IgD-negative memory B cell (primary cell): ENCODE results near the gene KEL. TPM values are rescaled to one million over a fixed set of nuclear protein-coding genes. Genes with fewer than 3 reads are reported as not detected.
A peak's percentile ranks its signal among the peaks of the same experiment; 100 is the strongest.

Source experiments
- H3K27ac Mint-ChIP-seq, 3 donors: one replicate each; pipeline ENCODE4 v1.8.0; 2020 to 2022; ENCODE audit warnings: mild to moderate bottlenecking in 3 of 3, mixed read lengths in 3 of 3, moderate library complexity in 1 of 3
- H3K27me3 Mint-ChIP-seq: one replicate; pipeline ENCODE4 v1.8.0; 2021; ENCODE audit warnings: mixed read lengths
- H3K36me3 Mint-ChIP-seq: one replicate; pipeline ENCODE4 v1.8.0; 2020; ENCODE audit warnings: mild to moderate bottlenecking, mixed read lengths
- H3K4me1 Mint-ChIP-seq, 3 donors: one replicate each; pipeline ENCODE4 v1.8.0; 2020 to 2022; ENCODE audit warnings: mixed read lengths in 3 of 3, mild to moderate bottlenecking in 1 of 3
- H3K4me3 Mint-ChIP-seq, 4 donors: one replicate each; pipeline ENCODE4 v1.8.0; 2020 to 2022; ENCODE audit warnings: mild to moderate bottlenecking in 4 of 4, mixed read lengths in 4 of 4, moderate library complexity in 3 of 4
- H3K9me3 Mint-ChIP-seq, 3 donors: one replicate each; pipeline ENCODE4 v1.8.0; 2020 to 2021; ENCODE audit warnings: mixed read lengths in 3 of 3, mild to moderate bottlenecking in 1 of 3
- polyA plus RNA-seq: library from polyadenylated mRNA; unstranded; fragments of 300-500 nt; fragmentation: Illumina TruSeq; gene quantifications from one replicate; pipeline ENCODE4 v1.2.3, GENCODE V29; 2021

The KEL gene
- polyA plus RNA-seq, 1 donor from 2014 or later = not detected

DNA sequence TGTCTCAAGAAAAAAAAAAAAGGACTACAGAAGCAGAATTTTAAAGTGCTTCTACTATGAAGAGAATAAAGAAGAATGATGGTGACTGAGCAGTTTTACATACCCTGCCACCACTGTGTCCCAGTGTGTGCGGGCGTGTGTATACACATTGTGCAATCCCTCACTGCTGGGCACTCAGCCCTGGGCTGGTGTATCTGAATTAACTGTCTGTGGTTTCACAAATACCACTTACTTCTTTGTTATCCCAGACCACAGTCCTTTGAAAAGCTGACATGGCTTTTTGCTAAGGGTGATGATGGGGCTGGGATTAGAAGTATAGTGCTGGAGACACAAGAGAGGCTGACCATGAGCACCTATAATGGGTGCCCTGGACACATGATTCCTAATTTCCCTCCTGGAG lies 55.5 kb downstream of the KEL start:
- H3K4me3 Mint-ChIP-seq = no peak overlapping the region
- no peak overlapping the region for H3K27ac Mint-ChIP-seq
- H3K9me3 Mint-ChIP-seq = peaks cover 2 to 8% (median 6%) of the 10 kb centered on the region in 3 donors
- peaks cover 6% of the 10 kb centered on the region for H3K27me3 Mint-ChIP-seq
- no peaks in the 10 kb centered on the region for H3K4me1 Mint-ChIP-seq
- no peaks in the 10 kb centered on the region for H3K36me3 Mint-ChIP-seq

DNA sequence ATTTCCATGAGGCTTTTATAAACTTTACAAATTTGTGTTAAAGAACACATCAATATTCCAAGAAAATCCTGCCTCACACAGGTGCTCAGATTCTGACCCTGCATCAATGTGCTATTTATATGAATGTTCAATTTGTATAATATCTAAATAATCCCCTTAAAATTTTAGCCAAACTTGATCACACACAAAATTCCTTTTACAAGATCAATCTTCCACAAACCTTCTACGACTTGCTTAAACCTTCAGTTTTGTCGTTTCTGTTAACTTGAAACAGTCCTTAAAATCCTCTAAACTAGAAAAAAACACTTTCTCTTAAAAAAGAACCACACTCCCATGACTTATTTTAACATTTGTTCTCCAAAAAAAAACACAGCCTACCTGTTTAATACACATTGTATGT lies 56.4 kb downstream of the KEL start:
- H3K4me3 Mint-ChIP-seq = no peak overlapping the region
- H3K4me1 Mint-ChIP-seq = no peaks in the 10 kb centered on the region
- H3K27ac Mint-ChIP-seq = no peak overlapping the region
- peaks cover 4% of the 10 kb centered on the region for H3K27me3 Mint-ChIP-seq
- no peaks in the 10 kb centered on the region for H3K36me3 Mint-ChIP-seq
- peaks cover 2 to 8% (median 8%) of the 10 kb centered on the region in 3 donors for H3K9me3 Mint-ChIP-seq

DNA sequence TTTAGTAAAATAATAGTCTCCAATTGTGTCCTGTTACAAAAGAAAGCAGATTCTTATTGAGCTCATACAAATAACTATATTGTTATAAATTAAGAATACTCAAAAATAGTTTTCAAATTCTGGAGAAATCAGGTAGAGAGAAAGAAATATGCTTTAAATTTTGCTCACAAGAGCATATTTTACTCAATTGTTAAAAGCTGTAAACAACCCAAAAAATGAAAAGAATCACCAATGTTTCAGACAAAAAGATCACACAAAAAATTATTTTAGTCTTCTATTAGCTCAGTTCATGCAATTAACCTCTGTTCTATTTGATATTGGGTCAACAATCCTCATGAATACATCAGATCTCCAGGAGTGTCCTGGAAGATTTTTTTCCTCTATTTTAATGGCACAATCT lies 58.0 kb downstream of the KEL start:
- Mint-ChIP-seq H3K4me3 (no peak overlapping the region), H3K27ac (no peak overlapping the region), H3K4me1 (no peaks in the 10 kb centered on the region), H3K9me3 (peaks cover 2 to 8% (median 8%) of the 10 kb centered on the region in 3 donors), H3K27me3 (peaks cover 2% of the 10 kb centered on the region), H3K36me3 (no peaks in the 10 kb centered on the region)

DNA sequence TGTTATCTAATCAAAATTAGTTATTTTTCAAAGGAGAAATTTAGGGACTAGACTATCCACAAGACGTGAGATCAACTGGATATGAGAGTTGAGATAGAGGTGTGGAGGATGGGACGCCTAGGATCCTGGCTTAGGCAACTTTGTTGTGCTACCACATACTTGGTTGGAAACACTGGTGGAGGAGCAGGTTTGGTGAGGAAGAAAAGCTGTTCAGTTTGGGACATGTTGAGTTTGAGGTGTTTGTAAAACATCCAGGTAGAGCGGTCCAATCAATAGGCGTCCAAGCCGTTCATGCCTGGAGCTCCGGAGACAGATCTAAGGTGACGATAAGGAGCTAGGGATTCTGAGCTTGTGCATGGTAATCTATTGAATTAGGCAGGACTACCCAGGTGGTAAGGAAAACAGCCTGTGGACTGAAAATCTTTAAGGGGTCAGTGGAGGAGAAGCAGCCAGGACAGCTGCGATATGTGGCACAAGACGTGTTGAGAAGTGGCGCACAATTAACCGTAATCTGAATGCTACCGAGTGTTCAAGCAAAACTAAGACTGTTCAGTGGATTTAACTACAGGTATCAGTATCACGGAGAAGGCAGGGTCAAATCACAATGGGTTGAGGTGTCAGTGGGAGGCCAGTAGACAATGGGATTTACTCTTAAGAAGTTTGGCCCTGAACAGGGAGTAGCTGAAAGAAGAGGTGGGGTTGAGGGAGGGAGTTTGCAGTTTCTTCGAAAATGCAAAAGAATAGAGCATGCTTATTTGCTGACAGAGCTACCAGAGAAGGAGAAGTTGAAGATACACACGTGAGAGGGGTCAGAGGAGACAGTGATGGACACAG lies 60.5 kb downstream of the KEL start:
- peak overlapping the region in 1 of 4 donors; percentile 19 for H3K4me3 Mint-ChIP-seq
- no peaks in the 10 kb centered on the region for H3K36me3 Mint-ChIP-seq
- no peak overlapping the region for H3K27ac Mint-ChIP-seq
- peaks cover 10% of the 10 kb centered on the region for H3K27me3 Mint-ChIP-seq
- H3K9me3 Mint-ChIP-seq = peaks cover 2 to 8% (median 8%) of the 10 kb centered on the region in 3 donors
- H3K4me1 Mint-ChIP-seq = no peaks in the 10 kb centered on the region

DNA sequence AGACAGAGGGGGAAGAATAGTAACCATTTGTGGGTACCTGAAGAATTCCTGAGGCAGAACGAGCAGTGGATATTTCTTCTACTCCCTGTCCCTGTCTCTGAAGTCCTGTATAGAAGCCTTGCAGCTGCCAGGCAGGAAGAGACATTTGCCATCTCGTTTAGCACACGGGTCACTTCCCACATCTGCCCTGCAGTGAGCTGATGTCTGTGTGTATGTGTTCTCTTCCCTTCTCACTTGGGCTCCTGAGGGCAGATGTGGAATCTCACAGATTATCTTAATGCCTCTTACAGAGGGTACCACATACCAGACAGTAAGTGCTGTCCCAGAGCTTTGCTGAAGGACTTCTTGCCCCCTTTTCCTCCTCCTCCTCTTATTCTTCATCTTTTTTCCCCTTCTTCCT lies 62.5 kb downstream of the KEL start:
- Mint-ChIP-seq H3K4me1 (no peaks in the 10 kb centered on the region), H3K27ac (no peak overlapping the region), H3K4me3 (no peak overlapping the region), H3K27me3 (peaks cover 19% of the 10 kb centered on the region), H3K9me3 (peaks cover 2 to 8% (median 7%) of the 10 kb centered on the region in 3 donors), H3K36me3 (no peaks in the 10 kb centered on the region)

DNA sequence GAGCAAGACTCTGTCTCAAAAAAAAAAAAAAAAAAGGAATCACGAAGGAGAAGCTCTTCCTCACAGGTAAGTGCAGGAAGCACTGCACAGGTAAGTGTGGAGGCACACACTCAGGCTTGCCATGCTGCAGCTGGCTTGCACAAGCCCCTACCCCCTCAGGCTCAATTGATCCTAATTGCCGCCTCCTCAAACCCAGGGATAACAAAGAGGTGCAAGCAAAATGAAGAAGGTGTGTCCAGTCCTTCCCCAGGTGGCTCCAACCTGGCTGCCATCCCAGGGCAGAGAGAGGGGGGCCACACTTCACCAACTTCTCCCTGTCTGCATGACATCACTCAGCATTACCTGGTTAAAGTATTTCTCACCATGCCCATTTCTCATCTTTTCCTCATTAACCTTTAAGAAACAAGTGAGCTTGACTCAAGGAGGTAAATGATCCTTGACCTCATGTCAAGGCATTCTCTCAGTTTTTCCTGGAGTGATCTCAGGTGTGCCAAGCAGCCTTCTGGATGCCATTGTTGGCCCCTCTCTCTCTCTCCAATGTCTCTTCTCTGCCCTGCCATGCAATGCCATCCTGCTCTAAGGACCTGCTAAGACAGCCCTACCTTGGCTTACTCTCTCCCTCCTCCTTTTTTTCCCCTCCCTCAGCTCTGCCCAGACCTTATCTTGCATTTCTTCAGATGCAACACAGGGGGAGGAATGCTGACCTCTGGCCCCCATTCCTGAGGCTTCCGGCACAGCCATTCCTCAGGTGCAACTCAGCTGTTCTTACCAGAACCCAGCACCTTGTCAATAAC lies 63.6 kb downstream of the KEL start:
- no peak overlapping the region for H3K27ac Mint-ChIP-seq

DNA sequence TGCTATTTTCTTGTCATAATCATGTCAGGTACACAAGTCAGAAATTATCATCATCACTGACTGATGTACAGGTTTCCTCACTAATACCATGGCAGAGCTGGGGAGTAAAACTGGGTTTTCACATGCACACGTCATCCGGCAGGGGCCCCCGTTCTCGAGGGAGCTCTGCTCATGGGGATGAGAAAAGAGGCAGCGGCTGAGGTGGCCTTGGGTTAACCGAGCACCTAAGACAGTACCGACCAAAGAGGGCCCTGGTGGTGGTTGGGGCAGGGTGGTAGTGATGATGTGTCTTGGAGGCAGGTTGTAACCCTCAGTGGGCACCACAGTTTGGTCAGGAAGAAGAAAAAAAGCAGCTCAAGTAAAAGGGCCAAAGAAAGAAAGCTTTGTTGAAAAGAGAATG lies 64.5 kb downstream of the KEL start:
- Mint-ChIP-seq H3K36me3 (no peaks in the 10 kb centered on the region), H3K4me3 (no peak overlapping the region), H3K9me3 (peaks cover 0 to 4% (median 0%) of the 10 kb centered on the region in 3 donors), H3K27me3 (peaks cover 20% of the 10 kb centered on the region), H3K4me1 (no peaks in the 10 kb centered on the region), H3K27ac (no peak overlapping the region)

More for the DNA sequence above, 63.6 kb downstream of the KEL start:
- H3K36me3 Mint-ChIP-seq = no peaks in the 10 kb centered on the region
- H3K4me3 Mint-ChIP-seq = no peak overlapping the region
- peaks cover 18% of the 10 kb centered on the region for H3K27me3 Mint-ChIP-seq
- H3K9me3 Mint-ChIP-seq = peaks cover 2 to 4% (median 4%) of the 10 kb centered on the region in 3 donors
- no peaks in the 10 kb centered on the region for H3K4me1 Mint-ChIP-seq

DNA sequence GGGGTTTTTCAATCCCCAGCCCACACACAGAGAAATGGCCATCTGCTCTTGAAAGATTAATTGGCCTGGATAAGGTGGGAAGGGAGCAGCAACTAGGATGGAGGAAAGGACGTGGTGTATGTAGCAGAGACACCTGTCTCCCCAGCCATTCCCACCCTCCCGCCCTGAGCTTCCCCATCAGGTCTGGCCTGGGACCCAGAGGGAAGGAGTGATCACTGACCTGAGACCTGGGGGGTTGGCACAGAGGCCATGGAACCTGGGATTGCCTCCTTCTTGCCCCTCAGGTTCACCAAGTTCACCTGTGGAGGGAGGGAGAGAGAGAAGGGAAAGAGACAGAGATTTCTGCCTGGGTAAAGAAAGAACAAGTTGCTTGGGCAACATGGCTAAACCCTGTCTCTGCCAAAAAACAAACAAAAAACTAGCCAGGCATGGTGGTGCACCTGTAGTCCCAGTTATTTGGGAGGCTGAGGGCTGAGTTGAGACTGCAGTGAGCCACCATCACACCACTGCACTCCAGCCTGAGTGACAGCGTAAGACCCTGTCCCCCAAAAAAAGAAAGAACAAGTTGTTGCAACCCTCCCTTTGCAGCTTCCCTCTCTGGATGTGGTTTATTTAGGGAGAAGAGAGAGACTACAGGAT lies 65.3 kb downstream of the KEL start:
- Mint-ChIP-seq H3K4me3 (no peak overlapping the region), H3K9me3 (peaks cover 0 to 2% (median 0%) of the 10 kb centered on the region in 3 donors), H3K36me3 (no peaks in the 10 kb centered on the region), H3K27me3 (peaks cover 20% of the 10 kb centered on the region), H3K27ac (peak overlapping the region in 1 of 3 donors; percentile 13), H3K4me1 (no peaks in the 10 kb centered on the region)

DNA sequence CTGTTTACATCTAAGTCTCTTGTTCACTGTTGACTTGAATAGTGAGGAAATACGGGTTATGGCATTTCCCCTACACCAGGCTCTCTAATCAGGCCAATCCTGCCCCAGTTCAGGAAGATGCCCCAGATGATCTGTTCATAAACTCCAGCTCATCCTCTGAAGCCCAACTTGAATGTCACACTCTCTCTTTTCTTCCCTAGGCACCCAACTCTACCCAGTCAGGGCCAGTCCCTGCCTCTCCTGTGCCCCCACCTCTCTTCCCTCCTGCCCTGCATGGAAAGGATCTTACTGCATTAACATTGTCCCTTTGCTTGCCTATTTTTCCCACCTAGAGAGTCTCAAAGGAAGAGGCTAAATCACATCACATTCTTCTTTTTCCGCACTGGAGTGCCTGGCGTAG lies 66.0 kb downstream of the KEL start:
- H3K36me3 Mint-ChIP-seq = no peaks in the 10 kb centered on the region
- peaks cover 20% of the 10 kb centered on the region for H3K27me3 Mint-ChIP-seq
- peak overlapping the region in 1 of 3 donors; percentile 13 for H3K27ac Mint-ChIP-seq
- H3K4me3 Mint-ChIP-seq = no peak overlapping the region
- peaks cover 0 to 2% (median 0%) of the 10 kb centered on the region in 3 donors for H3K9me3 Mint-ChIP-seq
- H3K4me1 Mint-ChIP-seq = no peaks in the 10 kb centered on the region

DNA sequence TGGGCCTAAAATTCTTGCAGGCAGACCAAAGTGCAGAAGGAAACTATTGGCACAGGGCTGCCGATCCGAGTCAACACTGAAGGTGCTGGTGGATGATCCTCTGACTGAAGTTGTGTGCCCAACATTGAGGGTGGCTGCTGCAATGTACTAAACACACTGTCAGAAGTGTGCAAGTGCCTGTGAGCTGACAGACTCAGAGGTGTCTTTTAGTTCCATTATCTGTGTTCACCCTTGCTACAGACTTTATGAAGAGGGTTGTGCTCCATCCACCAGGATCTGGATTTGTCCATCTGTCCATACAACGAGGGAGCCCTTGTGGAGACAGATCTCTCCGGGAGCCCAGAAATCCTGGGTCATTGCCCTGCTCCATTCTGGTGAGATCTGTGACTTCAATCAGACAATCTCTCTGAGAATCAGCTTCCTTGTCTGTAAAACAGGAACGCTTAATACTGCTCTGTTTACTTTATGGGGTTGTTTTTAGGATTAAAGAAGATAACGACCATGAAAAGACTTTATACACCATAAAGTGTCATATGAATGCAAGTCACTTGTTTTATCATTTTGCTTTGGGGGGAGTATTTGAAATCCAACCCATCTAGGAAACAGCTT lies 67.1 kb downstream of the KEL start:
- no peaks in the 10 kb centered on the region for H3K9me3 Mint-ChIP-seq
- H3K27ac Mint-ChIP-seq = no peak overlapping the region
- no peak overlapping the region for H3K4me3 Mint-ChIP-seq
- peaks cover 20% of the 10 kb centered on the region for H3K27me3 Mint-ChIP-seq
- H3K4me1 Mint-ChIP-seq = no peaks in the 10 kb centered on the region
- H3K36me3 Mint-ChIP-seq = no peaks in the 10 kb centered on the region

DNA sequence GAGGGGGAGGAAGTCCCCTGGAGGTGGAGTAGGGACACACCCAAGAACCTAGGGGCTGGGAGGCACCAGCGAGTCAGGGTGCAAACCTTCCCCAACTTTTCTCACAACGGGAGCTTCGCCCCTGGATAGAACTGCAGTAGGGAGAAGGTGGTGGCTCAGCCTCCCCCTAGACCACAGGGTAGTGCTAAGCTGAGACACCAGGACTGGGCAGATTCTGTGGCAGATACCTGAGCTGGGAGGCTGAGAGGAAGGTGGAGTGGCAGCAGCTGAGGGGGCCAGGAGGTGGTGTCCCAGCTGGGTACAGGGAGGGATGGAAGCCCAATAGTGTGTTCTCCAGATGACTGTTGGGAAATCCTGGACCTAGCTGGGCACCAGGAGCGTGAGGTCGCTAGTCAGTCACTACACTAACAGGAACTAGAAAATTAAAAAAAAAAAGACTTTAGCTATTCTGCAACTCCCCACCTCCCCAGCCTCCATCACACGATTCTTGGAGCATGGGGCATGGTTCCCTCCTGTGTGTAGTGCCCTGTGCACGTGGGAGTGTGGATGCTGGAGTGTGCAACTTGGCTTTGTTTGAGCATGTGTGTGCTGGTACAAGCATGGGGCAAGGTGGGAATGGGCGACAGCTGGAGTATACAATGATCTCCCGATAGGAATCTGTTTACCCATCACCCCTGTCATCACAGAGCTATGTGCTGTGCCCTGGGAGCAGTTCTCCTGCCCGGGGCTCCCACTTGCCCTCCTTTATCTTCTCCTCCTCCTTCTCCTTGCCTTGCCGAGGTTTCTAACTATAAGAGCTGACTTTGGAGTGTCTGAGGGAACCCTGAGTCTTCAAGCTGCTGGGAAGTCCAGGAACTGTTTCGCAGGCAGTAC lies 67.8 kb downstream of the KEL start:
- H3K4me3 Mint-ChIP-seq = peak overlapping the region in 1 of 4 donors; percentile 21
- peak overlapping the region in 1 of 3 donors; percentile 13 for H3K27ac Mint-ChIP-seq
- H3K36me3 Mint-ChIP-seq = no peaks in the 10 kb centered on the region
- no peaks in the 10 kb centered on the region for H3K9me3 Mint-ChIP-seq
- H3K27me3 Mint-ChIP-seq = peaks cover 22% of the 10 kb centered on the region
- no peaks in the 10 kb centered on the region for H3K4me1 Mint-ChIP-seq

DNA sequence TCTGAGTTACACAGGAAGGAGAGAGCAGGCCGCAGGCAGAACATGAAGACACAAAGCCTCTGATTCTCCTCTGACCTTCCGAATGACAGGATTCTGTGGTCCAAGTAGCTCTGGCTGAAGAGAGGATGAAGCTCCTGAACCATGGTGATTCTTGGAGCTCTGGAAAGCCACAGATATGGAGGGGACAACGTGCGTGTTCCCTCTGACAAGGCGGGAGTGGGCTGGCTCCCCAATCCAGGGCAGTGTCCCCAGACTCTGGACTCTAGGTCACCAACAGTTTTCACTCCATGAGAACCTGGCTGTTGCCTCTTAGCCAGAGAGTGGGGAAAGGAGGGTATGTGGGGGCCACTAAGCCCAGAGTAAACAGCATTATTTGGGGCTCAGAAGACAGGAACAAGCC lies 69.2 kb downstream of the KEL start:
- peaks cover 24% of the 10 kb centered on the region for H3K27me3 Mint-ChIP-seq

DNA sequence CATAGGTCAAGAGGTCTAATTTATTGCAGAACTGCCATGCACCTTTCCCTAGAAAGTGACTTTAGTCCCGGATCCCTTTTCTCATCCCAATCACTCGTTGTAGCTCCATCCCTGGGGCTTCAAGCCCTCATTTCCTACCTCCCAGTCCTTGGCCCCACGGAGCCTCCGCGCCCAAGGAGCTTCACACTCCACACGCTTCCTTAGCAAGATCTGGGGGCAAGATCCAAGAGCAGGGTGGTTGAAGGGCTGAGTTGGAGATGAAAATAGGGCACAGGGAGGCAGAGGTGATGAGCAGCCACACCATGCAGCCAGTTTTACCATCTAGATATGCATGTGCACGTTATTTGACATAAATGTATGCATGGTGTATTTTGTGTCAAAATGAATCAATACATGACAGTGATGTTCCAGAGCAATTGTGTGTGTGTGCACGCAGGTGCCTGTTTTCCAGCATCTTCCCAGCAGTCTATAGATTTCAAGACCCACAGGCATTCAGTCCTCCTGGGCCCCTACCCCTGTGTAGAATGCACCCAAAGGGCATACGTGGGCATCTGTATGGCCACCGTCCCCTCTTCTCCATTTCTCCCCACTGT lies 70.6 kb downstream of the KEL start:
- H3K4me1 Mint-ChIP-seq = no peaks in the 10 kb centered on the region

More for the DNA sequence above, 69.2 kb downstream of the KEL start:
- Mint-ChIP-seq H3K4me3 (no peak overlapping the region), H3K4me1 (no peaks in the 10 kb centered on the region), H3K36me3 (no peaks in the 10 kb centered on the region), H3K27ac (no peak overlapping the region), H3K9me3 (no peaks in the 10 kb centered on the region)

More for the DNA sequence above, 70.6 kb downstream of the KEL start:
- H3K4me3 Mint-ChIP-seq = no peak overlapping the region
- H3K9me3 Mint-ChIP-seq = no peaks in the 10 kb centered on the region
- H3K36me3 Mint-ChIP-seq = no peaks in the 10 kb centered on the region
- no peak overlapping the region for H3K27ac Mint-ChIP-seq
- H3K27me3 Mint-ChIP-seq = peaks cover 15% of the 10 kb centered on the region
